ENCODE measurements around the gene KCNRG.

GRCh38 chr13:49976314-49977258, 38.7 kb upstream of the KCNRG start:
- TF ChIP-seq CTCF (IDR thresholded peaks at IDR 0.05; ENCODE audit: insufficient read depth, low read length, poor library complexity, severe bottlenecking) (peak; percentile 89), EZH2phosphoT487 (conservative IDR thresholded peaks at IDR 0.05; ENCODE audit: low read length) (no peak)
